GM19468 (cell line): ENCODE data around the gene MCCC2.
"Not testable (repeated sequence)": the region's sequence is repeated elsewhere in the genome, so short reads cannot be mapped to it uniquely, and the experiment has no call there.

ENCODE experiments used
- ATAC-seq: cut with Tn5 transposase; IDR thresholded peaks from one replicate; pipeline ENCODE4 v1.9.1; 2021; ENCODE audit warnings: mild to moderate bottlenecking, moderate library complexity, moderate number of reproducible peaks; ENCODE audit not compliant: unreplicated experiment; ENCODE audit errors: extremely low read depth

MCCC2 gene

GRCh38 chr5:71586941-71587765 lies at the start of gene MCCC2:
MCCC2 (plus strand) TSS chr5:71587340; CDS start chr5:71587426, 86 bp downstream.
- peak; percentile 90 for ATAC-seq

GRCh38 chr5:71537687-71538086 lies 49.5 kb upstream of the MCCC2 start:
- ATAC-seq = no peak

GRCh38 chr5:71550885-71551284 lies 36.3 kb upstream of the MCCC2 start:
- ATAC-seq = not testable (repeated sequence)

GRCh38 chr5:71551582-71551981 lies 35.6 kb upstream of the MCCC2 start:
- ATAC-seq = not testable (repeated sequence)

GRCh38 chr5:71552026-71552749 lies 35.0 kb upstream of the MCCC2 start:
- ATAC-seq = not testable (repeated sequence)

- ATAC-seq = no peak
Observed at GRCh38 chr5:71563161-71563560, 24.0 kb upstream of the MCCC2 start.

- ATAC-seq = no peak
Observed at GRCh38 chr5:71564895-71565294, 22.2 kb upstream of the MCCC2 start.

- no peak for ATAC-seq
Observed at GRCh38 chr5:71569748-71570509, 17.2 kb upstream of the MCCC2 start.

GRCh38 chr5:71571811-71572210 lies 15.3 kb upstream of the MCCC2 start:
- ATAC-seq = not testable (repeated sequence)

GRCh38 chr5:71573591-71573990 lies 13.5 kb upstream of the MCCC2 start:
- no peak for ATAC-seq

- not testable (repeated sequence) for ATAC-seq
Observed at GRCh38 chr5:71575588-71575987, 11.6 kb upstream of the MCCC2 start.

- no peak for ATAC-seq
Observed at GRCh38 chr5:71576241-71576640, 10.9 kb upstream of the MCCC2 start.

GRCh38 chr5:71577839-71578238 lies 9.3 kb upstream of the MCCC2 start:
- ATAC-seq = not testable (repeated sequence)

GRCh38 chr5:71582945-71583584 lies 4.1 kb upstream of the MCCC2 start:
- no peak for ATAC-seq

GRCh38 chr5:71586052-71586940 lies 844 bp upstream of the MCCC2 start:
- ATAC-seq = no peak

GRCh38 chr5:71587766-71588532 lies 809 bp downstream of the MCCC2 start:
- no peak for ATAC-seq

- ATAC-seq = no peak
Observed at GRCh38 chr5:71588533-71588885, 1.4 kb downstream of the MCCC2 start.

GRCh38 chr5:71589903-71590302 lies 2.8 kb downstream of the MCCC2 start:
- ATAC-seq = no peak

GRCh38 chr5:71591100-71591499 lies 4.0 kb downstream of the MCCC2 start:
- ATAC-seq = no peak
